ENCODE data around the gene ADPRHL1. TPM values are rescaled to one million over a fixed set of nuclear protein-coding genes. Genes with fewer than 3 reads are reported as not detected.

Gene ADPRHL1
- total RNA-seq, 1 donor from 2014 or later, result 11.3 TPM

GRCh38 chr13:113415032-113415431 lies 38.3 kb downstream of the ADPRHL1 start:
- H3K4me3 ChIP-seq, result no peak overlapping the region
- TF ChIP-seq, protein P1, sequence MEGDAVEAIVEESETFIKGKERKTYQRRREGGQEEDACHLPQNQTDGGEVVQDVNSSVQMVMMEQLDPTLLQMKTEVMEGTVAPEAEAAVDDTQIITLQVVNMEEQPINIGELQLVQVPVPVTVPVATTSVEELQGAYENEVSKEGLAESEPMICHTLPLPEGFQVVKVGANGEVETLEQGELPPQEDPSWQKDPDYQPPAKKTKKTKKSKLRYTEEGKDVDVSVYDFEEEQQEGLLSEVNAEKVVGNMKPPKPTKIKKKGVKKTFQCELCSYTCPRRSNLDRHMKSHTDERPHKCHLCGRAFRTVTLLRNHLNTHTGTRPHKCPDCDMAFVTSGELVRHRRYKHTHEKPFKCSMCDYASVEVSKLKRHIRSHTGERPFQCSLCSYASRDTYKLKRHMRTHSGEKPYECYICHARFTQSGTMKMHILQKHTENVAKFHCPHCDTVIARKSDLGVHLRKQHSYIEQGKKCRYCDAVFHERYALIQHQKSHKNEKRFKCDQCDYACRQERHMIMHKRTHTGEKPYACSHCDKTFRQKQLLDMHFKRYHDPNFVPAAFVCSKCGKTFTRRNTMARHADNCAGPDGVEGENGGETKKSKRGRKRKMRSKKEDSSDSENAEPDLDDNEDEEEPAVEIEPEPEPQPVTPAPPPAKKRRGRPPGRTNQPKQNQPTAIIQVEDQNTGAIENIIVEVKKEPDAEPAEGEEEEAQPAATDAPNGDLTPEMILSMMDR (IDR thresholded peaks at IDR 0.05), result no peak
- H3K27me3 ChIP-seq, result no peaks in the 10 kb centered on the region
- intact Hi-C loops (cut with DNase I), result loop anchor here (10.0 kb wide), 1 partner anchor 450 kb away; the partner anchor contains the start of gene GAS6
- no peak for DNase-seq (ENCODE audit: low spot score in 2 of 2)
- peak overlapping the region; percentile 97 for H3K27ac ChIP-seq
- H3K4me1 ChIP-seq, result peaks cover 15 to 37% of the 10 kb centered on the region in 2 donors
- H3K36me3 ChIP-seq, result no peaks in the 10 kb centered on the region
- H3K9me3 ChIP-seq, result no peaks in the 10 kb centered on the region

GRCh38 chr13:113414335-113414734 lies 39.0 kb downstream of the ADPRHL1 start:
- peaks cover 15 to 39% of the 10 kb centered on the region in 2 donors for H3K4me1 ChIP-seq
- no peak overlapping the region for H3K4me3 ChIP-seq
- no peaks in the 10 kb centered on the region for H3K36me3 ChIP-seq
- intact Hi-C loops (cut with DNase I), result loop anchor here (5.0 to 10.0 kb wide), 3 partner anchors 117 to 450 kb away; partner anchors contain the start of genes CUL4A, GAS6, LAMP1 and PCID2
- TF ChIP-seq, protein P1 (IDR thresholded peaks at IDR 0.05), result no peak
- DNase-seq (ENCODE audit: low spot score in 2 of 2), result no peak
- no peaks in the 10 kb centered on the region for H3K9me3 ChIP-seq
- H3K27me3 ChIP-seq, result no peaks in the 10 kb centered on the region
- peak overlapping the region; percentile 97 for H3K27ac ChIP-seq

DNA sequence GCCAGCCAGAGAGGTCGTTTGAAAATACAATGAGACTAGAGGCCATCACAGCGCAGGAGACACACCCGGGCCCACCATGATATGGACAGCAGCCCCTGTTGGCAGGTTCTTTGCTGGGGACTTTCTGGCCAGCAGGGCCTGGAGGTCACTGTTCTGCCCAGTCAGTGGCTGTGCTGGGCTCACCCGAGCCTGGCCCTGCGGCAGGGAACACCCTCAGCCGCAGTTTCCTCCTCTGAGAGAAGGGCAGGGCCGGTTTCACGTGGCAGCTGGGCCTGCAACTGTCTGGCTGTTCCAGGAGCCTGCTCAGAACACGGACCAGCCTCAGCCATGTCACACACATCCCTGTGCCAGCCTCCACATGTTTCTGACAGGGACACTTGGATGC lies 39.4 kb downstream of the ADPRHL1 start:
- Histone ChIP-seq H3K4me3 (no peak overlapping the region), H3K9me3 (no peaks in the 10 kb centered on the region), H3K27ac (peak overlapping the region; percentile 97), H3K4me1 (peaks cover 15 to 39% of the 10 kb centered on the region in 2 donors), H3K36me3 (no peaks in the 10 kb centered on the region), H3K27me3 (no peaks in the 10 kb centered on the region)
- TF ChIP-seq, protein P1 (IDR thresholded peaks at IDR 0.05), result no peak
- intact Hi-C loops (cut with DNase I), result loop anchor here (5.0 to 10.0 kb wide), 3 partner anchors 117 to 451 kb away; partner anchors contain the start of genes CUL4A, GAS6, LAMP1 and PCID2
- peak; percentile 70 to 87 for DNase-seq (ENCODE audit: low spot score in 2 of 2)

- intact Hi-C loops (cut with DNase I), result loop anchor here (5.0 to 10.0 kb wide), 3 partner anchors 116 to 451 kb away; partner anchors contain the start of genes CUL4A, GAS6, LAMP1 and PCID2
- DNase-seq (ENCODE audit: low spot score in 2 of 2), result peak; percentile 33 to 91
- no peaks in the 10 kb centered on the region for H3K9me3 ChIP-seq
- no peaks in the 10 kb centered on the region for H3K36me3 ChIP-seq
- peaks cover 15 to 39% of the 10 kb centered on the region in 2 donors for H3K4me1 ChIP-seq
- peak overlapping the region; percentile 97 for H3K27ac ChIP-seq
- TF ChIP-seq, protein P1 (IDR thresholded peaks at IDR 0.05), result no peak
- H3K27me3 ChIP-seq, result no peaks in the 10 kb centered on the region
- peak overlapping the region in 1 of 2 donors; percentile 53 for H3K4me3 ChIP-seq
Observed at GRCh38 chr13:113413178-113413897, 40.0 kb downstream of the ADPRHL1 start.

- H3K27me3 ChIP-seq, result no peaks in the 10 kb centered on the region
- H3K4me1 ChIP-seq, result peaks cover 15 to 39% of the 10 kb centered on the region in 2 donors
- H3K36me3 ChIP-seq, result peaks cover 0 to 4% of the 10 kb centered on the region in 2 donors
- intact Hi-C loops (cut with DNase I), result loop anchor here (5.0 to 10.0 kb wide), 3 partner anchors 115 to 452 kb away; partner anchors contain the start of genes CUL4A, GAS6, LAMP1 and PCID2
- no peak overlapping the region for H3K4me3 ChIP-seq
- TF ChIP-seq, protein P1 (IDR thresholded peaks at IDR 0.05), result no peak
- no peaks in the 10 kb centered on the region for H3K9me3 ChIP-seq
- peak overlapping the region; percentile 84 to 97 for H3K27ac ChIP-seq
- DNase-seq (ENCODE audit: low spot score in 2 of 2), result no peak
Observed at GRCh38 chr13:113412440-113412839, 40.8 kb downstream of the ADPRHL1 start.
